GM18951 (cell line): ENCODE results near the gene ALPL.

Source experiments
- POLR2A ChIP-seq: IDR thresholded peaks from 4 replicates; pipeline ENCODE4 v1.6.1; 2011; ENCODE audit warnings: mild to moderate bottlenecking; ENCODE audit not compliant: insufficient read length, insufficient read depth; ENCODE audit errors: extremely low read depth
- in situ Hi-C: fragments of 300-500 bp; cut with MboI; formaldehyde crosslinking; loops from one replicate; pipeline ENCODE4 v1.12.0; 2022; ENCODE audit warnings: low sequenced_read_pairs, mixed read lengths, inconsistent platforms; ENCODE audit not compliant: unreplicated experiment

Gene ALPL

GRCh38 chr1:21526441-21526840 lies 17.2 kb downstream of the ALPL start:
- in situ Hi-C loops, result no loop called here
- no peak for TF ChIP-seq POLR2A

- in situ Hi-C loops, result no loop called here
- TF ChIP-seq POLR2A, result no peak
Observed at GRCh38 chr1:21530368-21531016, 21.3 kb downstream of the ALPL start.

GRCh38 chr1:21531241-21531640 lies 22.0 kb downstream of the ALPL start:
- no peak for TF ChIP-seq POLR2A
- in situ Hi-C loops, result no loop called here

- TF ChIP-seq POLR2A, result no peak
- in situ Hi-C loops, result no loop called here
Observed at GRCh38 chr1:21532496-21532895, 23.3 kb downstream of the ALPL start.

GRCh38 chr1:21532992-21533534 lies 23.8 kb downstream of the ALPL start:
- TF ChIP-seq POLR2A, result no peak
- in situ Hi-C loops, result no loop called here

- in situ Hi-C loops, result no loop called here
- no peak for TF ChIP-seq POLR2A
Observed at GRCh38 chr1:21534146-21534545, 24.9 kb downstream of the ALPL start.

GRCh38 chr1:21534674-21535378 lies 25.6 kb downstream of the ALPL start:
- TF ChIP-seq POLR2A, result no peak
- in situ Hi-C loops, result no loop called here

- in situ Hi-C loops, result no loop called here
- no peak for TF ChIP-seq POLR2A
Observed at GRCh38 chr1:21536218-21536617, 27.0 kb downstream of the ALPL start.

GRCh38 chr1:21537511-21537931 lies 28.3 kb downstream of the ALPL start:
- in situ Hi-C loops, result no loop called here

GRCh38 chr1:21537932-21538630 lies 28.9 kb downstream of the ALPL start:
- no peak for TF ChIP-seq POLR2A
- in situ Hi-C loops, result no loop called here

More at GRCh38 chr1:21537511-21537931, 28.3 kb downstream of the ALPL start:
- TF ChIP-seq POLR2A, result no peak

- in situ Hi-C loops, result no loop called here
- no peak for TF ChIP-seq POLR2A
Observed at GRCh38 chr1:21539933-21540332, 30.7 kb downstream of the ALPL start.

GRCh38 chr1:21541329-21541728 lies 32.1 kb downstream of the ALPL start:
- in situ Hi-C loops, result no loop called here
- TF ChIP-seq POLR2A, result no peak

GRCh38 chr1:21541835-21542234 lies 32.6 kb downstream of the ALPL start:
- in situ Hi-C loops, result no loop called here

More at GRCh38 chr1:21541835-21542234, 32.6 kb downstream of the ALPL start:
- TF ChIP-seq POLR2A, result no peak
